ACC112 (cell line): ENCODE results near the gene CSNK1G3.

ENCODE experiments used
- H2AFZ ChIP-seq: fragments of 200-600 bp; sonication (generic); one replicate; pipeline ENCODE4 v1.6.0; 2017; ENCODE audit warnings: antibody characterized with exemption, low read length; ENCODE audit not compliant: unreplicated experiment
- H3K27ac ChIP-seq: fragments of 200-600 bp; sonication (generic); 2 replicates; pipeline ENCODE4 v1.5.1; 2014; ENCODE audit warnings: low read depth, mild to moderate bottlenecking, antibody characterized with exemption, low read length, moderate library complexity
- H3K27me3 ChIP-seq: fragments of 200-600 bp; sonication (generic); 2 replicates; pipeline ENCODE4 v1.6.1; 2014; ENCODE audit warnings: mild to moderate bottlenecking, antibody characterized with exemption, low read length, moderate library complexity, mixed read lengths; ENCODE audit not compliant: insufficient read depth
- H3K36me3 ChIP-seq: fragments of 200-600 bp; sonication (generic); 2 replicates; pipeline ENCODE4 v1.6.1; 2016; ENCODE audit warnings: mild to moderate bottlenecking, antibody characterized with exemption, low read length, moderate library complexity, mixed read lengths; ENCODE audit not compliant: insufficient read depth
- H3K4me1 ChIP-seq: fragments of 200-600 bp; sonication (generic); one replicate; pipeline ENCODE4 v1.6.1; 2016; ENCODE audit warnings: low read length, mixed read lengths; ENCODE audit not compliant: insufficient read depth, unreplicated experiment, control insufficient read depth
- H3K4me3 ChIP-seq: fragments of 200-600 bp; sonication (generic); 2 replicates; pipeline ENCODE4 v1.5.1; 2014; ENCODE audit warnings: mild to moderate bottlenecking, low read depth, low read length
- H3K79me2 ChIP-seq: fragments of 200-600 bp; sonication (generic); one replicate; pipeline ENCODE4 v1.6.0; 2016; ENCODE audit warnings: low read length; ENCODE audit not compliant: control insufficient read depth, unreplicated experiment, insufficient read depth

The CSNK1G3 gene

GRCh38 chr5:123558762-123559433 lies 46.9 kb downstream of the CSNK1G3 start:
- H2AFZ ChIP-seq, result no peak overlapping the region
- H3K27ac ChIP-seq, result no peak overlapping the region
- peaks cover 3% of the 10 kb centered on the region for H3K79me2 ChIP-seq
- H3K27me3 ChIP-seq, result no peaks in the 10 kb centered on the region
- H3K36me3 ChIP-seq, result peaks cover 19% of the 10 kb centered on the region; the same call in 1 of the 2 replicates
- H3K4me3 ChIP-seq, result no peak overlapping the region
- peaks cover 7% of the 10 kb centered on the region for H3K4me1 ChIP-seq

GRCh38 chr5:123559434-123559775 lies 47.4 kb downstream of the CSNK1G3 start:
- Histone ChIP-seq H3K4me1 (peaks cover 7% of the 10 kb centered on the region), H2AFZ (no peak overlapping the region), H3K27me3 (no peaks in the 10 kb centered on the region), H3K79me2 (peaks cover 3% of the 10 kb centered on the region), H3K36me3 (peaks cover 19% of the 10 kb centered on the region; the same call in 1 of the 2 replicates), H3K27ac (no peak overlapping the region), H3K4me3 (no peak overlapping the region)

- H3K4me3 ChIP-seq, result no peak overlapping the region
- H3K4me1 ChIP-seq, result peaks cover under 1% of the 10 kb centered on the region
- H3K36me3 ChIP-seq, result peaks cover 19% of the 10 kb centered on the region; the same call in 1 of the 2 replicates
- H3K27ac ChIP-seq, result no peak overlapping the region
- no peaks in the 10 kb centered on the region for H3K79me2 ChIP-seq
- H3K27me3 ChIP-seq, result no peaks in the 10 kb centered on the region
- no peak overlapping the region for H2AFZ ChIP-seq
Observed at GRCh38 chr5:123561230-123561629, 49.3 kb downstream of the CSNK1G3 start.

GRCh38 chr5:123571927-123572326 lies 60.0 kb downstream of the CSNK1G3 start:
- Histone ChIP-seq H3K27me3 (no peaks in the 10 kb centered on the region), H3K27ac (no peak overlapping the region), H3K36me3 (peaks cover 14% of the 10 kb centered on the region), H3K79me2 (no peaks in the 10 kb centered on the region), H3K4me3 (no peak overlapping the region), H2AFZ (no peak overlapping the region), H3K4me1 (no peaks in the 10 kb centered on the region)

- Histone ChIP-seq H3K27me3 (no peaks in the 10 kb centered on the region), H3K4me1 (no peaks in the 10 kb centered on the region), H3K4me3 (no peak overlapping the region), H3K36me3 (peaks cover 19% of the 10 kb centered on the region), H3K27ac (no peak overlapping the region), H2AFZ (no peak overlapping the region), H3K79me2 (no peaks in the 10 kb centered on the region)
Observed at GRCh38 chr5:123578390-123578789, 66.4 kb downstream of the CSNK1G3 start.

- Histone ChIP-seq H3K79me2 (no peaks in the 10 kb centered on the region), H3K4me1 (no peaks in the 10 kb centered on the region), H3K4me3 (no peak overlapping the region), H3K36me3 (peaks cover 23% of the 10 kb centered on the region), H2AFZ (no peak overlapping the region), H3K27me3 (no peaks in the 10 kb centered on the region), H3K27ac (no peak overlapping the region)
Observed at GRCh38 chr5:123579410-123579809, 67.4 kb downstream of the CSNK1G3 start.

GRCh38 chr5:123582550-123583285 lies 70.7 kb downstream of the CSNK1G3 start:
- H3K27me3 ChIP-seq, result no peaks in the 10 kb centered on the region
- no peaks in the 10 kb centered on the region for H3K4me1 ChIP-seq
- H2AFZ ChIP-seq, result no peak overlapping the region
- H3K27ac ChIP-seq, result no peak overlapping the region
- H3K79me2 ChIP-seq, result no peaks in the 10 kb centered on the region
- H3K4me3 ChIP-seq, result no peak overlapping the region
- H3K36me3 ChIP-seq, result peaks cover 4% of the 10 kb centered on the region

GRCh38 chr5:123585871-123586270 lies 73.9 kb downstream of the CSNK1G3 start:
- no peak overlapping the region for H2AFZ ChIP-seq
- no peak overlapping the region for H3K4me3 ChIP-seq
- no peaks in the 10 kb centered on the region for H3K4me1 ChIP-seq
- no peaks in the 10 kb centered on the region for H3K79me2 ChIP-seq
- H3K27ac ChIP-seq, result no peak overlapping the region
- peaks cover 4% of the 10 kb centered on the region for H3K36me3 ChIP-seq
- H3K27me3 ChIP-seq, result no peaks in the 10 kb centered on the region

- H3K4me1 ChIP-seq, result peaks cover 8% of the 10 kb centered on the region
- H3K36me3 ChIP-seq, result peaks cover 24% of the 10 kb centered on the region
- no peaks in the 10 kb centered on the region for H3K79me2 ChIP-seq
- H2AFZ ChIP-seq, result no peak overlapping the region
- H3K27ac ChIP-seq, result no peak overlapping the region
- no peaks in the 10 kb centered on the region for H3K27me3 ChIP-seq
- no peak overlapping the region for H3K4me3 ChIP-seq
Observed at GRCh38 chr5:123594434-123594833, 82.5 kb downstream of the CSNK1G3 start.

GRCh38 chr5:123597018-123597417 lies 85.0 kb downstream of the CSNK1G3 start:
- Histone ChIP-seq H3K4me3 (no peak overlapping the region), H3K36me3 (peaks cover 18% of the 10 kb centered on the region), H3K4me1 (peaks cover 10% of the 10 kb centered on the region), H2AFZ (no peak overlapping the region), H3K27ac (no peak overlapping the region), H3K27me3 (no peaks in the 10 kb centered on the region), H3K79me2 (no peaks in the 10 kb centered on the region)
